GM23248 (cell line): ENCODE results near the gene NTF3. TPM values are rescaled to one million over a fixed set of nuclear protein-coding genes. Genes with fewer than 3 reads are reported as not detected.

Experiments used
- DNase-seq: peaks from one replicate; pipeline ENCODE4 v3.0.0-alpha.2; 2015
- H2AFZ ChIP-seq: fragments of 200-600 bp; sonication (generic); 2 replicates; pipeline ENCODE4 v1.6.1; 2016; ENCODE audit warnings: antibody characterized with exemption
- H3F3A ChIP-seq: fragments of 200-600 bp; sonication (generic); 2 replicates; pipeline ENCODE4 v1.6.1; 2016; ENCODE audit warnings: mild to moderate bottlenecking, antibody characterized with exemption, mixed run types; ENCODE audit not compliant: insufficient read depth
- H3K27ac ChIP-seq: fragments of 200-600 bp; sonication (generic); 2 replicates; pipeline ENCODE4 v1.5.1; 2016; ENCODE audit warnings: mild to moderate bottlenecking
- H3K27me3 ChIP-seq: fragments of 200-600 bp; sonication (generic); replicated peaks from 2 replicates; pipeline ENCODE4 v1.6.1; 2016; ENCODE audit warnings: mild to moderate bottlenecking; ENCODE audit not compliant: insufficient read depth
- H3K36me3 ChIP-seq: fragments of 200-600 bp; sonication (generic); 2 replicates; pipeline ENCODE4 v1.6.1; 2016; ENCODE audit warnings: low read depth, mild to moderate bottlenecking
- H3K4me1 ChIP-seq: fragments of 200-600 bp; sonication (generic); 2 replicates; pipeline ENCODE4 v1.6.1; 2016; ENCODE audit warnings: mild to moderate bottlenecking; ENCODE audit not compliant: insufficient read depth
- H3K4me2 ChIP-seq: fragments of 200-600 bp; sonication (generic); one replicate; pipeline ENCODE4 v1.6.1; 2016; ENCODE audit warnings: mild to moderate bottlenecking; ENCODE audit not compliant: unreplicated experiment
- H3K4me3 ChIP-seq: fragments of 200-600 bp; sonication (generic); 2 replicates; pipeline ENCODE4 v1.5.1; 2016; ENCODE audit warnings: mild to moderate bottlenecking
- H3K79me2 ChIP-seq: fragments of 200-600 bp; sonication (generic); 2 replicates; pipeline ENCODE4 v1.6.1; 2016; ENCODE audit warnings: mild to moderate bottlenecking; ENCODE audit not compliant: insufficient read depth
- H3K9ac ChIP-seq: fragments of 200-600 bp; sonication (generic); 2 replicates; pipeline ENCODE4 v1.6.1; 2016; ENCODE audit warnings: mild to moderate bottlenecking
- H3K9me2 ChIP-seq: fragments of 200-600 bp; sonication (generic); 2 replicates; pipeline ENCODE4 v1.6.1; 2016; ENCODE audit warnings: mixed run types, mild to moderate bottlenecking, moderate library complexity; ENCODE audit not compliant: insufficient read depth
- H3K9me3 ChIP-seq: fragments of 200-600 bp; sonication (generic); one replicate; pipeline ENCODE4 v1.6.1; 2017; ENCODE audit warnings: low read depth
- H4K20me1 ChIP-seq: fragments of 200-600 bp; sonication (generic); 2 replicates; pipeline ENCODE4 v1.6.0; 2016; ENCODE audit not compliant: insufficient read depth
- EZH2 ChIP-seq: fragments of 200-600 bp; sonication (generic); IDR thresholded peaks from 2 replicates; pipeline ENCODE4 v1.6.1; 2018; ENCODE audit warnings: antibody characterized with exemption, mild to moderate bottlenecking; ENCODE audit not compliant: insufficient read depth, poor library complexity, severe bottlenecking
- EZH2phosphoT487 ChIP-seq: fragments of 200-600 bp; sonication (generic); IDR thresholded peaks from 2 replicates; pipeline ENCODE4 v1.6.1; 2018; ENCODE audit warnings: antibody characterized with exemption, moderate library complexity, mild to moderate bottlenecking, low read depth; ENCODE audit not compliant: insufficient read depth
- WGBS, 2 experiments: methylation state at CpG; one replicate each; pipeline ENCODE4 v1.1.6; 2015 to 2017; ENCODE audit warnings: low lambda C conversion rate in 2 of 2, low coverage in 1 of 2; ENCODE audit errors: missing lambda C conversion rate in 2 of 2; 5-methylcytosine and 5-hydroxymethylcytosine counted together
- in situ Hi-C: fragments of 300-500 bp; cut with MboI; formaldehyde crosslinking; loops from 2 replicates; pipeline ENCODE4 v1.15.0; 2020
- polyA plus RNA-seq: library from polyadenylated mRNA; unstranded; fragments of >200 nt; fragmentation: Nextera tagmentation; extraction: Ambion mirVana; gene quantifications from 2 replicates; pipeline ENCODE4 v1.2.1, GENCODE V29; 2016
- total RNA-seq: library from RNA; depleted of rRNA; stranded (reverse); fragments of >200 nt; shearing (Covaris generic); gene quantifications from 2 replicates; pipeline ENCODE4 v1.2.3, GENCODE V29; 2014

NTF3 gene
- total and polyA plus RNA-seq, 2 experiments from 2014 or later, result 4.8 to 6.0 TPM

GRCh38 chr12:5433845-5434646, 2.1 kb downstream of the NTF3 start:
- Histone ChIP-seq H2AFZ (peak overlapping the region; percentile 60), H3K9me3 (no peaks in the 10 kb centered on the region), H3K4me1 (peaks cover 14% of the 10 kb centered on the region), H4K20me1 (no peaks in the 10 kb centered on the region), H3K9me2 (no peaks in the 10 kb centered on the region), H3K79me2 (no peaks in the 10 kb centered on the region), H3K4me3 (peak overlapping the region; percentile 77), H3K36me3 (no peaks in the 10 kb centered on the region), H3K4me2 (peak overlapping the region; percentile 75), H3F3A (0 out of 2 replicates have a peak, but pooled peaks cover 11% of the 10 kb centered on the region), H3K27me3 (peaks cover 35% of the 10 kb centered on the region), H3K27ac (no peak overlapping the region), H3K9ac (no peak overlapping the region)
- WGBS, 2 experiments, result 52 to 58% methylated on average over 12 to 15 of the region's 15 CpGs
- TF ChIP-seq EZH2, result no peak
- no peak for TF ChIP-seq EZH2phosphoT487
- in situ Hi-C loops, result loop anchor here (25.0 kb wide), 1 partner anchor 247 kb away; no protein-coding TSS in a partner anchor
- DNase-seq, result no peak

- DNase-seq, result no peak
- H3K4me2 ChIP-seq, result no peak overlapping the region
- H3K9me3 ChIP-seq, result no peaks in the 10 kb centered on the region
- 0 out of 2 replicates have a peak, but pooled peaks cover 9% of the 10 kb centered on the region for H3F3A ChIP-seq
- H3K4me3 ChIP-seq, result no peak overlapping the region
- TF ChIP-seq EZH2phosphoT487, result no peak
- no peak for TF ChIP-seq EZH2
- peaks cover 28% of the 10 kb centered on the region for H3K27me3 ChIP-seq
- WGBS, 2 experiments, result 76 to 80% methylated on average over 6 of the region's 6 CpGs
- H2AFZ ChIP-seq, result no peak overlapping the region
- no peaks in the 10 kb centered on the region for H4K20me1 ChIP-seq
- H3K79me2 ChIP-seq, result no peaks in the 10 kb centered on the region
- in situ Hi-C loops, result loop anchor here (25.0 kb wide), 1 partner anchor 248 kb away; no protein-coding TSS in a partner anchor
- no peaks in the 10 kb centered on the region for H3K36me3 ChIP-seq
- no peak overlapping the region for H3K27ac ChIP-seq
- H3K9ac ChIP-seq, result no peak overlapping the region
- H3K4me1 ChIP-seq, result peaks cover 23% of the 10 kb centered on the region
- no peaks in the 10 kb centered on the region for H3K9me2 ChIP-seq
Observed at GRCh38 chr12:5434647-5435560, 3.0 kb downstream of the NTF3 start.

DNA sequence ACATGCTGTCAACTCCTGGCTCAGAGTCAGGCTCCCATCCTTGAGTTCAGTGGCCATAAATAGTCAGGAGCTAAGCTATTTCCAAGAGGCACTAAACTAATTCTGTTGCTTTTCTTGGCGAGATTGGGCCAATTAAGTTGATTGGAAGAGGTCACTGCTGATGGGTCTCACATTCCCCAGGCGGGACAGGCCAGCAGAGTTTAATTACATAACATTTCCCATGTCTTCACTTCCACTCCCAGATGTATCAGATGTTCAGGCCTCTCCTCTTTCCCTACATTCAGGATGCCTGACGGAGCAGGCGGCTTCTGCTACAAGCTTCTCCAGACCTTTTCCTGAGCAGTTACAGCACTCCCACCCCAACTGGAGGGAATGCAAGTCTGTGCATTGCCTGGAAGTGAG, 5.3 kb downstream of the NTF3 start:
- no peak for DNase-seq
- 76 to 84% methylated on average over 4 of the region's 4 CpGs for WGBS, 2 experiments
- H4K20me1 ChIP-seq, result no peaks in the 10 kb centered on the region

GRCh38 chr12:5437589-5437988, 5.7 kb downstream of the NTF3 start:
- Histone ChIP-seq H3K36me3 (no peaks in the 10 kb centered on the region), H3K4me1 (peaks cover 39% of the 10 kb centered on the region), H3K9ac (no peak overlapping the region), H3K27me3 (peaks cover 9% of the 10 kb centered on the region), H3K4me2 (no peak overlapping the region), H3K79me2 (no peaks in the 10 kb centered on the region), H4K20me1 (no peaks in the 10 kb centered on the region), H3K9me3 (no peaks in the 10 kb centered on the region), H3K9me2 (no peaks in the 10 kb centered on the region), H3F3A (0 out of 2 replicates have a peak, but pooled peaks cover 9% of the 10 kb centered on the region), H3K4me3 (no peak overlapping the region), H3K27ac (no peak overlapping the region), H2AFZ (no peak overlapping the region)
- TF ChIP-seq EZH2, result no peak
- no peak for TF ChIP-seq EZH2phosphoT487
- in situ Hi-C loops, result loop anchor here (25.0 kb wide), 1 partner anchor 250 kb away; no protein-coding TSS in a partner anchor
- 88 to 90% methylated on average over 11 of the region's 11 CpGs for WGBS, 2 experiments
- DNase-seq, result no peak

More for the DNA sequence above, 5.3 kb downstream of the NTF3 start:
- Histone ChIP-seq H3K4me1 (peaks cover 38% of the 10 kb centered on the region), H3K4me3 (no peak overlapping the region), H3K27ac (no peak overlapping the region), H3K4me2 (no peak overlapping the region), H3K9ac (no peak overlapping the region), H3F3A (0 out of 2 replicates have a peak, but pooled peaks cover 9% of the 10 kb centered on the region), H3K79me2 (no peaks in the 10 kb centered on the region), H3K9me3 (no peaks in the 10 kb centered on the region), H3K9me2 (no peaks in the 10 kb centered on the region), H3K36me3 (no peaks in the 10 kb centered on the region), H3K27me3 (peaks cover 11% of the 10 kb centered on the region), H2AFZ (no peak overlapping the region)
- in situ Hi-C loops, result loop anchor here (25.0 kb wide), 1 partner anchor 250 kb away; no protein-coding TSS in a partner anchor
- TF ChIP-seq EZH2 (no peak), EZH2phosphoT487 (no peak)
